H1 (cell line): ENCODE data around the gene VSTM4.

Experiments used
- CHD2 ChIP-seq: IDR thresholded peaks from 2 replicates; pipeline ENCODE4 v1.6.1; 2012; ENCODE audit warnings: low read length, improper control_type of control experiment
- EZH2 ChIP-seq: fragments of 200-600 bp; sonication (generic); IDR thresholded peaks from 2 replicates; pipeline ENCODE4 v1.7.1; 2012; ENCODE audit warnings: low read depth, mild to moderate bottlenecking, moderate library complexity, low read length, inconsistent platforms; ENCODE audit not compliant: severe bottlenecking
- GTF2F1 ChIP-seq: IDR thresholded peaks from 2 replicates; pipeline ENCODE4 v1.6.1; 2012; ENCODE audit warnings: low read depth, low read length, improper control_type of control experiment, borderline replicate concordance
- JUND ChIP-seq: IDR thresholded peaks from 2 replicates; pipeline ENCODE4 v1.6.1; 2011; ENCODE audit warnings: mild to moderate bottlenecking, improper control_type of control experiment, low read length
- NRF1 ChIP-seq: IDR thresholded peaks from 2 replicates; pipeline ENCODE4 v1.6.1; 2011; ENCODE audit warnings: mild to moderate bottlenecking, low read depth, low read length, improper control_type of control experiment
- POLR2A ChIP-seq, 2 experiments: IDR thresholded peaks; 1 replicate in 1 of 2; 2 replicates in 1 of 2; pipeline ENCODE4 v1.6.1; 2011; ENCODE audit warnings: low read depth in 2 of 2, low read length in 2 of 2, mild to moderate bottlenecking in 2 of 2; ENCODE audit errors: control extremely low read depth in 1 of 2
- POLR2AphosphoS5 ChIP-seq: IDR thresholded peaks from 2 replicates; pipeline ENCODE4 v1.6.1; 2011; ENCODE audit warnings: low read depth, low read length
- SIX5 ChIP-seq: IDR thresholded peaks from 2 replicates; pipeline ENCODE4 v1.6.1; 2011; ENCODE audit warnings: mild to moderate bottlenecking, low read depth, low read length
- SP1 ChIP-seq: IDR thresholded peaks from 2 replicates; pipeline ENCODE4 v1.6.1; 2011; ENCODE audit warnings: low read depth, low read length
- SRF ChIP-seq: IDR thresholded peaks from 2 replicates; pipeline ENCODE4 v1.6.1; 2011; ENCODE audit warnings: mild to moderate bottlenecking, low read depth, low read length, moderate library complexity
- YY1 ChIP-seq: IDR thresholded peaks from 2 replicates; pipeline ENCODE4 v1.6.1; 2011; ENCODE audit warnings: low read depth, mild to moderate bottlenecking, low read length
- TF ChIP-seq, protein P1 (sequence below), 3 experiments: IDR thresholded peaks; 1 replicate in 2 of 3; 2 replicates in 1 of 3; pipeline versions ENCODE4 v1.5.1 to v1.6.1; 2011; ENCODE audit warnings: low read length in 3 of 3, mild to moderate bottlenecking in 3 of 3, inconsistent platforms in 2 of 3, low read depth in 1 of 3, moderate library complexity in 1 of 3; ENCODE audit not compliant: insufficient read depth in 1 of 3; ENCODE audit errors: control extremely low read depth in 1 of 3
- TF ChIP-seq, protein P2 (sequence below): IDR thresholded peaks from 2 replicates; pipeline ENCODE4 v1.6.1; 2012; ENCODE audit warnings: inconsistent platforms

DNA sequence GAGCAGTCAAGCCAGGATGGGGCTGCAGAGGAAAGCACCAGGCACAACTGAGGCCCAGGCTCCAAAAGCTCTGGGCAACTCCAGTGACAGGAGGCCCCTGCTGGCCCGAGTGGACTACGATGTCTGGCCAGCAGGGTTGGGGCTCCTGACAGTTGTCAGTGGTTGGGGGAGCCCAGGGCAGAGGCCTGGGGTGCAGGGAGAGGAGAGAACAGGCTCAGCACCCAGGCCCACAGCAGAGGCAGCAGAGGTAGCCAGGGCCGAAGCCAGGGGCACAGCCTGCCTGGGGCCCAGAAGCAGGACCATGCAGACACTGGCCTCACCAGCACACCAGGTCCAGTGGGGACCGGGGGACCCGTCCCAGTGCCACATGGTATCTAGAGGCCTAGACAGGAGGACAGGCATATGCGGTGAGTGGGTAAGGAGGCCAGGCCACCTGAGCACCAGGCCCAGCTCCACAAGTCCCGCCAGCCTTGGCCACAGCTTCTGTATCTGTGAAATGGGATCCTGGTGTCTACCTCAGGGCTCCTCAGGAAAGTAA, 129.6 kb downstream of the VSTM4 start:
- TF ChIP-seq GTF2F1, result no peak
- TF ChIP-seq, protein P1, sequence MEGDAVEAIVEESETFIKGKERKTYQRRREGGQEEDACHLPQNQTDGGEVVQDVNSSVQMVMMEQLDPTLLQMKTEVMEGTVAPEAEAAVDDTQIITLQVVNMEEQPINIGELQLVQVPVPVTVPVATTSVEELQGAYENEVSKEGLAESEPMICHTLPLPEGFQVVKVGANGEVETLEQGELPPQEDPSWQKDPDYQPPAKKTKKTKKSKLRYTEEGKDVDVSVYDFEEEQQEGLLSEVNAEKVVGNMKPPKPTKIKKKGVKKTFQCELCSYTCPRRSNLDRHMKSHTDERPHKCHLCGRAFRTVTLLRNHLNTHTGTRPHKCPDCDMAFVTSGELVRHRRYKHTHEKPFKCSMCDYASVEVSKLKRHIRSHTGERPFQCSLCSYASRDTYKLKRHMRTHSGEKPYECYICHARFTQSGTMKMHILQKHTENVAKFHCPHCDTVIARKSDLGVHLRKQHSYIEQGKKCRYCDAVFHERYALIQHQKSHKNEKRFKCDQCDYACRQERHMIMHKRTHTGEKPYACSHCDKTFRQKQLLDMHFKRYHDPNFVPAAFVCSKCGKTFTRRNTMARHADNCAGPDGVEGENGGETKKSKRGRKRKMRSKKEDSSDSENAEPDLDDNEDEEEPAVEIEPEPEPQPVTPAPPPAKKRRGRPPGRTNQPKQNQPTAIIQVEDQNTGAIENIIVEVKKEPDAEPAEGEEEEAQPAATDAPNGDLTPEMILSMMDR (IDR thresholded peaks at IDR 0.05; ENCODE audit: control extremely low read depth in 1 of 3, insufficient read depth in 1 of 3, low read depth in 1 of 3, low read length in 3 of 3), result no peak
- no peak for TF ChIP-seq SRF
- TF ChIP-seq POLR2A (IDR thresholded peaks at IDR 0.05; ENCODE audit: control extremely low read depth in 1 of 2, low read depth in 2 of 2, low read length in 2 of 2), result no peak
- no peak for TF ChIP-seq EZH2
- TF ChIP-seq SP1, result no peak
- no peak for TF ChIP-seq NRF1
- TF ChIP-seq POLR2AphosphoS5, result no peak
- TF ChIP-seq CHD2, result no peak
- TF ChIP-seq, protein P2, sequence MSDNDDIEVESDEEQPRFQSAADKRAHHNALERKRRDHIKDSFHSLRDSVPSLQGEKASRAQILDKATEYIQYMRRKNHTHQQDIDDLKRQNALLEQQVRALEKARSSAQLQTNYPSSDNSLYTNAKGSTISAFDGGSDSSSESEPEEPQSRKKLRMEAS, result no peak
- TF ChIP-seq YY1, result no peak
- no peak for TF ChIP-seq SIX5
- no peak for TF ChIP-seq JUND
